ENCODE measurements around the gene PTHLH. TPM values are rescaled to one million over a fixed set of nuclear protein-coding genes. Genes with fewer than 3 reads are reported as not detected.

Gene PTHLH
- total and polyA plus RNA-seq, 2 donors (not counting 1 experiment from before 2014, with no cell fraction given), result not detected

DNA sequence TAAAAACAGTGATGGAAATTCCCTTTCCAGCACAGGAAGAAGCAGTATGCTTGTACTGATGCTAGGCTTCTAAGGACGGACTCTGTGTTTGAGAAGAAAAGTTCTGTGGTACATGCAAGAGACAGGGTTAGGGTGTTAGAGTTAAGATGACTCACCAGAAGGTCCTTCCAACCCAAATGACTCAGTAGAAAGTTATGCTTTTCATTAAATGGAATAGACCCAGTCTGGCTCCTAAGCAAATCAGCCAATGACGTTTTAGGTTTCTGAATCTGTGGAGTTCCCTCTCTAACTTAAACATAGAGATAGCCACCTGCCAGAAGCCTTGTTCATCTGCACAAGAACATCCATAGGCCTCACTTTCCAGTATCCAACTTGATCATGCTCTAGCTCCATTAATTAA is 5.7 kb downstream of the PTHLH start:
- no peak overlapping the region for H3K9ac ChIP-seq (ENCODE audit: low read length)

DNA sequence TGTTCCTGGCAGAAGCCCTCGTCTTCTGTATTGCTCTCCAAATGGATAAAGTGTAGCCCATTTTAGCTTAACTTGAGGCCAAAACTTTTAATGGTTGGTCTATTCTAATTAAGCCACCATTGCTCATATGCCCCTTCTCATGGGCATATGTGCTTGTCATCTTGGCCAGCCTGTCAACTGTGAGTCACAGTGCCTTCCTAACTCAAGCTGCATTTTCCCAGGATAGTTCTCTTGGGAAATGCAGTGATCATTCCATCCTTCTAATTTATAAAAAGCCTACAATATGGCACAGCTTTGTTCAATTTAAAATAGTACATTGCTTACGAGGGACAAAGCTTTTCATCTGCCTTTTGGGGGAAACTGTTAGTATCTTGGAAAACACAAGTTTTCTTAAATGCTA is 6.6 kb downstream of the PTHLH start:
- Mint-ChIP-seq H3K27ac (no peak overlapping the region), H3K4me3 (no peak overlapping the region), H3K27me3 (peaks cover 67% of the 10 kb centered on the region), H3K9me3 (ENCODE audit: insufficient read depth) (no peaks in the 10 kb centered on the region), H3K4me1 (peaks cover 15% of the 10 kb centered on the region)
- peaks cover 0 to 8% (median 0%) of the 10 kb centered on the region in 3 donors for H3K9me3 ChIP-seq (ENCODE audit: control extremely low read depth in 1 of 3, control insufficient read depth in 2 of 3, insufficient read depth in 1 of 3, low read length in 2 of 3)
- 100% methylated on average over 1 of the region's 2 CpGs for WGBS (ENCODE audit: insufficient coverage)
- H2AFZ ChIP-seq (ENCODE audit: insufficient read depth, low read depth, low read length, poor library complexity, severe bottlenecking), result no peak overlapping the region
- CTCF ChIA-PET, result no interaction called here
- peaks cover 18 to 19% of the 10 kb centered on the region in 2 donors for H3K4me1 ChIP-seq (ENCODE audit: control insufficient read depth in 2 of 2, insufficient read depth in 2 of 2, low read length in 2 of 2)
- no peaks in the 10 kb centered on the region for H3K79me2 ChIP-seq (ENCODE audit: control insufficient read depth, insufficient read depth, low read length)
- no peaks in the 10 kb centered on the region for H3K36me3 ChIP-seq (replicated peaks in 1 of 2; ENCODE audit: control extremely low read depth in 1 of 2, control insufficient read depth in 1 of 2, extremely low read depth in 1 of 2, insufficient read depth in 2 of 2, low read length in 1 of 2)
- H4K20me1 ChIP-seq (ENCODE audit: control insufficient read depth, insufficient read depth, low read length, poor library complexity, severe bottlenecking), result no peaks in the 10 kb centered on the region
- POLR2A ChIA-PET, result no interaction called here
- H3K27me3 ChIP-seq (replicated peaks in 1 of 4; ENCODE audit: control extremely low read depth in 1 of 4, control insufficient read depth in 3 of 4, insufficient read depth in 4 of 4, low read length in 3 of 4), result peaks cover 0 to 43% (median 30%) of the 10 kb centered on the region in 4 experiments
- DNase-seq (no peak), ATAC-seq (ENCODE audit: low read depth) (no peak)
- TF ChIP-seq, protein P1, sequence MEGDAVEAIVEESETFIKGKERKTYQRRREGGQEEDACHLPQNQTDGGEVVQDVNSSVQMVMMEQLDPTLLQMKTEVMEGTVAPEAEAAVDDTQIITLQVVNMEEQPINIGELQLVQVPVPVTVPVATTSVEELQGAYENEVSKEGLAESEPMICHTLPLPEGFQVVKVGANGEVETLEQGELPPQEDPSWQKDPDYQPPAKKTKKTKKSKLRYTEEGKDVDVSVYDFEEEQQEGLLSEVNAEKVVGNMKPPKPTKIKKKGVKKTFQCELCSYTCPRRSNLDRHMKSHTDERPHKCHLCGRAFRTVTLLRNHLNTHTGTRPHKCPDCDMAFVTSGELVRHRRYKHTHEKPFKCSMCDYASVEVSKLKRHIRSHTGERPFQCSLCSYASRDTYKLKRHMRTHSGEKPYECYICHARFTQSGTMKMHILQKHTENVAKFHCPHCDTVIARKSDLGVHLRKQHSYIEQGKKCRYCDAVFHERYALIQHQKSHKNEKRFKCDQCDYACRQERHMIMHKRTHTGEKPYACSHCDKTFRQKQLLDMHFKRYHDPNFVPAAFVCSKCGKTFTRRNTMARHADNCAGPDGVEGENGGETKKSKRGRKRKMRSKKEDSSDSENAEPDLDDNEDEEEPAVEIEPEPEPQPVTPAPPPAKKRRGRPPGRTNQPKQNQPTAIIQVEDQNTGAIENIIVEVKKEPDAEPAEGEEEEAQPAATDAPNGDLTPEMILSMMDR (IDR thresholded peaks at IDR 0.05), result no peak
- TF ChIP-seq EZH2 (IDR thresholded peaks at IDR 0.05; ENCODE audit: borderline replicate concordance, insufficient read depth, low read depth, low read length, poor library complexity, severe bottlenecking), result no peak
- H3K4me2 ChIP-seq (replicated peaks; ENCODE audit: low read depth, low read length, poor library complexity, severe bottlenecking), result no peak overlapping the region
- H3K4me3 ChIP-seq (ENCODE audit: control extremely low read depth in 1 of 5, extremely low read depth in 1 of 5, insufficient read depth in 1 of 5, low read depth in 2 of 5, low read length in 4 of 5), result no peak overlapping the region
- no peak overlapping the region for H3K27ac ChIP-seq (ENCODE audit: low read length in 2 of 2)
- H3K9ac ChIP-seq (ENCODE audit: low read length), result no peak overlapping the region
- intact Hi-C loops (cut with micrococcal nuclease), result no loop called here

More for the DNA sequence above, 5.7 kb downstream of the PTHLH start:
- Mint-ChIP-seq H3K9me3 (ENCODE audit: insufficient read depth) (no peaks in the 10 kb centered on the region), H3K4me1 (peaks cover 19% of the 10 kb centered on the region), H3K4me3 (no peak overlapping the region), H3K27ac (no peak overlapping the region), H3K27me3 (peaks cover 71% of the 10 kb centered on the region)
- H3K4me3 ChIP-seq (ENCODE audit: control extremely low read depth in 1 of 5, extremely low read depth in 1 of 5, insufficient read depth in 1 of 5, low read depth in 2 of 5, low read length in 4 of 5), result no peak overlapping the region
- H3K27me3 ChIP-seq (replicated peaks in 1 of 4; ENCODE audit: control extremely low read depth in 1 of 4, control insufficient read depth in 3 of 4, insufficient read depth in 4 of 4, low read length in 3 of 4), result peaks cover 0 to 50% (median 37%) of the 10 kb centered on the region in 4 experiments
- no peaks in the 10 kb centered on the region for H3K36me3 ChIP-seq (replicated peaks in 1 of 2; ENCODE audit: control extremely low read depth in 1 of 2, control insufficient read depth in 1 of 2, extremely low read depth in 1 of 2, insufficient read depth in 2 of 2, low read length in 1 of 2)
- DNase-seq (no peak), ATAC-seq (ENCODE audit: low read depth) (no peak)
- peaks cover 0 to 8% (median 0%) of the 10 kb centered on the region in 3 donors for H3K9me3 ChIP-seq (ENCODE audit: control extremely low read depth in 1 of 3, control insufficient read depth in 2 of 3, insufficient read depth in 1 of 3, low read length in 2 of 3)
- no peak overlapping the region for H2AFZ ChIP-seq (ENCODE audit: insufficient read depth, low read depth, low read length, poor library complexity, severe bottlenecking)
- H3K79me2 ChIP-seq (ENCODE audit: control insufficient read depth, insufficient read depth, low read length), result no peaks in the 10 kb centered on the region
- ChIA-PET POLR2A (no interaction called here), CTCF (interaction anchor here (0.9 kb wide), 1 partner anchor 26 kb away, joined by 3 read pairs; no protein-coding TSS in a partner anchor)
- intact Hi-C loops (cut with micrococcal nuclease), result no loop called here
- H3K27ac ChIP-seq (ENCODE audit: low read length in 2 of 2), result no peak overlapping the region
- WGBS (ENCODE audit: insufficient coverage), result 63% methylated on average over 1 of the region's 2 CpGs
- no peaks in the 10 kb centered on the region for H4K20me1 ChIP-seq (ENCODE audit: control insufficient read depth, insufficient read depth, low read length, poor library complexity, severe bottlenecking)
- no peak overlapping the region for H3K4me2 ChIP-seq (replicated peaks; ENCODE audit: low read depth, low read length, poor library complexity, severe bottlenecking)
- H3K4me1 ChIP-seq (ENCODE audit: control insufficient read depth in 2 of 2, insufficient read depth in 2 of 2, low read length in 2 of 2), result peaks cover 20 to 24% of the 10 kb centered on the region in 2 donors
- TF ChIP-seq, protein P1 (IDR thresholded peaks at IDR 0.05), result no peak

All from B cell (primary cell).